RCC 7860 (cell line): ENCODE results near the gene KCTD10.
"Not testable (repeated sequence)": the region's sequence is repeated elsewhere in the genome, so short reads cannot be mapped to it uniquely, and the experiment has no call there.

Experiments
- DNase-seq: peaks from one replicate; pipeline ENCODE4 v3.0.0-alpha.2; 2015; ENCODE audit warnings: low spot score
- FAIRE-seq: peaks from 2 replicates; lab custom pipeline; 2012; peaks lifted over from hg19 to GRCh38; lab: Jason Lieb, UNC

KCTD10 gene

DNA sequence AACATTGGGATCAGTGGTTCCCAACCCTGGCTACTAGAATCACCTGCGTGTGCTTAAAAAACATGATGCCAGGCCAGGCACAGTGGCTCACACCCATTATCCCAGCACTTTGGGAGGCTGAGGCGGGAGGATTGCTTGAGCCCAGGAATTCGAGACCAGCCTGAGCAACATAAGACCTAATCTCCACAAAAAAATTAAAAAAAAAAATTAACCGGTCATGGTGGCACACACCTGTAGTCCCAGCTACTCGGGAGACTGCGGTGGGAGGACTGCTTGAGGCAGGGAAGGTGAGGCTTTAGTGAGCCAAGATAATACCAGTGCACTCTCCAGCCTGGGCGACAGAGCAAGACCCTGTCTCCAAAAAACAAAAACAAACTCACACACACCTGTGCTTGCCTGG, 2.0 kb downstream of the KCTD10 start:
- DNase-seq (no peak), FAIRE-seq (no peak)

DNA sequence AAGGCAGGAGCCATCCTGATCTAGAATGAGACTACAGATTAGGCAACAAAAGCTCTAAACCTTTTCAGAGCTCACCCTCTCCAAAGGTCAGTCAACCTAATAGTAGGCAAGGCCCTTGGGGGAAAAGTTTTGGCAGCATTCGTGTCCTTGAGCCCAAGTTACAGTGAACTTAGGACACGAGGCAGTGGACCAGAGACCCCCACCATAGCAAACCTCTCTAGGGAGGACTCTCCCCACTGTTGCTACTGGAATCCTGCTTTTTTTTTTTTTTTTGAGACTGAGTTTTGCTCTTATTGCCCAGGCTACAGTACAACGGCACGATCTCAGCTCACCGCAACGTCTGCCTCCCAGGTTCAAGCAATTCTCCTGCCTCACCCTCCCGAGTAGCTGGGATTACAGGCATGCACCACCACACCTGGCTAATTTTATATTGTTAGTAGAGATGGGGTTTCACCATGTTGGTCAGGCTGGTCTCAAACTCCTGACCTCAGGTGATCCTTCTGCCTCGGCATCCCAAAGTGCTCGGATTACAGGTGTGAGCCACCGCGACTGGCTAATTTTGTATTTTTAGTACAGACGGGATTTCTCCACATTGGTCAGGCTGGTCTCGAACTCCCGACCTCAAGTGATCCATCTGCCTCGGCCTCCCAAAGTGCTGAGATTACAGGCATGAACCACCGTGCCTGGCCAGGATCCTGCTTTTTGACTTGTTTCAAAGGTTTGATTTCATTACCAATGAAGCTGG, 3.4 kb downstream of the KCTD10 start:
- not testable (repeated sequence) for DNase-seq, FAIRE-seq

DNA sequence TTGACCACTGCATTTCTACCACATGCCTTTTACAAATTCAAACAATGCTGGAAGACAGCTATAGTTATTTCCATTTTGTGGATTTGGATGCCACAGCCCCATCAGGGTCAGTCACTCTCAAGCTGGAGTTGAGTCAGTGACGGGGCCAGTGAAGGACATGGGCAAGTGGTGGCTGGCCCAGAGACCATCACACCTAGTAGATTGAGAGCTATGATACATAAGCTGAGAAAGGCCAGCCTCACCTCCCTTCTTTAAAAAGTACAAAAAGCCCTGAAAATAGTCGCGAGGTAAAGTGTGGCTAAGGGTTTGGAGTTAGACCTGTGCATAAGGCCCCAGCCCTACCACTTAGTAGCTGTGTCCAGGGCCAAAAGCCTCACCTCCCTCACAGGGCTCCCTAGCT, 4.1 kb downstream of the KCTD10 start:
- FAIRE-seq (no peak), DNase-seq (no peak)

DNA sequence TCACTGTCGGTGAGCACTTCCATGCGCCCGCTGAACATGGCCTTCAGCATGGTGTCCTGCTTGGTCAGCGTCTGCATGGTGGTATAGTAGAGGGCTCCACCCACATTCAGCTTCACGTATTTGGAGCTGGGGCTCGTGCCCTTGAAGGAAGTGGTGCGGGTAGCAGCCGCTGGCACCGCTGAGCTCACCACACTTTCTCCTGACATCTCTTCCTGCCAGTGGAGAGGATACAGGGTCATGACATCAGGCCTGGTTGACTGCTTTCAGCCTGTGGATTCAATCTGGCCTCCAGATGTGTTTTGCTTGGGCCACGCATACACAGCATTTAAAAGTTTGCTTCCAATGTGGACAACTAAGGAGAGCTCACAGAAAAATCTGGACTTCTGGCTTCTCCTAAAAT, 7.6 kb downstream of the KCTD10 start:
- no peak for FAIRE-seq
- DNase-seq: no peak

DNA sequence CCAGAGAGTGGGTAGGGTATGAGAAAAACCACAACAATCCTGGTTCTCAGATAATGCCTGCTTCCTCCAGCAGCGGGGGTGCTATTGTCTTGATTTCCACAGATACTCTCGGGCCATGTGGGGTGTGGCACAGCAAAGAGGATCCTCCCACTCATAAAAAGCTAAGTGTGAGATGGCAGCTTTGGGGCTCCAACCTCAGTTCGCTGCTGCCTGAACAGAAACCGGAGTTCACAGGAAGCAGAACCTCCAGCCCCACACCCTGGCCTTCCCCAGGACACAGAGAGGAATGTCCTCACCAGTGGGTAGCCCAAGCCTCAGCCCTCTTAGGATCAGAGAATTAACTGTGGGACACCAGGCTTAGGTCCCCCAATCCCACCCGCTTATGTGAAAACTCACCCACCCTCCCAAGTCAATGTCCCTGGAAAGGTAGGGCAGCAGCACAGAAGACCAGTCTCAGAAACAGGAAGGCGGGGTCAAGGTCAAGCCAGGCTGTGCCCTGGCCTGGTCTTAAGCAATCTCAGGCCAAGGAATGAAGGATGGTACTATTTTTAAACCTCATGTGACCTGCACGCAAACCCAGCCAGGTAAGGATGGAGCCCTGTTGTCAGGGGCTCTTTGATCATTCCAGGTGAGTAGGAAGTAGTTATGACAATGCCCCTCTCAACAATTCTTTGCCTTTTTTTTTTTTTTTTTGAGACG, 9.0 kb downstream of the KCTD10 start:
- DNase-seq (no peak), FAIRE-seq (no peak)

DNA sequence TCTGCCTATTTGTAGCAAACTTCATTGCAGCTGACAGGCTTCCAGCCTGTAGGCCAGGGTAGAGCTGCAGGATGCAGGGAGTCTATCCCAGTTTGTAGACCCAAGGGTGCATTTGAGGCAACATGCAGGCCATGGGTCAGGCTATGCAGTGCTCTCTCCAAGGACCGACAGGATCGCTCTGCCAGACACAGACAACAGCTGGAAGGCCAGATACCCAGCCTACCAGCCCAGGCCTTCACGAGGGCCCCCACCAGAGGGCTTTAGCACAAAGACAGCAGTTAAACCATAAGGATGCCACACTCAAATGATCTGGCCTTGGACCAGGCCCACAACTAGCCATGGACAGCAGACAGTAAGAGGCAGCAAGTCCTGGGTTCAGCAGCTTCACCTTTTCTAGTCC, 10.3 kb downstream of the KCTD10 start:
- DNase-seq (no peak), FAIRE-seq (no peak)

DNA sequence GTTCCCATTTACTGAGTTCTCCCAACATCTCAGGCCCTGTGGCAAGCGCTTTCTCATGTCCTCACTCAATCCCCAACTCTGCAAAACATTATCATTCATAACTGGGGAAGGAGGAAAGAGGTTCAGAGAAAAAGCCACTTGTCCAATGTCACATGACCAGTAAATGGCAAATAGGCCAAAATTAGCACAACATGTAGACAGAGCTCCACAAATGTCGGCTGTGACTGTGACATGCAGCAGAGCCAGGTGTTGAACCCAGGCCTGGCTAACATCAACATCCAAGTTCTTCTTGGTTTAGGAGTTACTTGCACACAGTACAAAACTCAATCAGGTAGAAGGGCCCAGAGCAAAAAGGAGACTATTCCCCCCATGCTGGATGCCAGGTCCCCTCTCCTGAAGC, 10.8 kb downstream of the KCTD10 start:
- DNase-seq (no peak), FAIRE-seq (no peak)

DNA sequence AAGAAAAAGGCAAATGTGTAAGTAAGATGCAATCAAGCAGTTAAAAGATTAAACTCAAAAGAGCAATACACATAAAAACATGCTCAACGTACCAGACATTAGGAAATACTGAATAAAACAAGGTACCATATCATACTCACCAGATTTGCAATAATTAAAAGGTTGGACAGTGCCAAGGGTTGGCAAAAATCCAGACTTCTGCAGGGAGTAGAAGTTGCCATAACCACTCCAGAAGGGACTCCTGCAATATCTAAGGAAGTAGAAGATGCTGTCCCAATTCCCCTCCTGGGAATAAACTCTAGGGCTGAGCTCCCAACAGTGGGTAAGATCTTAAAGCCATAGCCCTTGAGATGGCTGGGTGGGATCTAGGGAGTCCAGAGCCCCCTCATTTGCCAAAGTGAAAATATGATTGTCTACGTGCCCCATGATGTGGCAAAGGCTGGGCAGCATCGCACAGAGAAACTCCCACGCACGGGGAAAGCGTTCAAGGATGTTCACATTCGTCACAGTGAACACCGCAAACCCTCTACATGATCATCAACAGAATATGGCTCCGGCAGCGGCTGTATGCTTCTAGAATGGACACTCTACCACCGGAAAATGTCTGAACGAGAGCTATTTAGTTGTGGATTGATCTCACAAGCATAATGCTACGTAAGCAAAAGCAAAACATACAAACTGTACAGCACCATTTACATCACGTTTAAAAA, 12.3 kb downstream of the KCTD10 start:
- no peak for FAIRE-seq
- DNase-seq: no peak

DNA sequence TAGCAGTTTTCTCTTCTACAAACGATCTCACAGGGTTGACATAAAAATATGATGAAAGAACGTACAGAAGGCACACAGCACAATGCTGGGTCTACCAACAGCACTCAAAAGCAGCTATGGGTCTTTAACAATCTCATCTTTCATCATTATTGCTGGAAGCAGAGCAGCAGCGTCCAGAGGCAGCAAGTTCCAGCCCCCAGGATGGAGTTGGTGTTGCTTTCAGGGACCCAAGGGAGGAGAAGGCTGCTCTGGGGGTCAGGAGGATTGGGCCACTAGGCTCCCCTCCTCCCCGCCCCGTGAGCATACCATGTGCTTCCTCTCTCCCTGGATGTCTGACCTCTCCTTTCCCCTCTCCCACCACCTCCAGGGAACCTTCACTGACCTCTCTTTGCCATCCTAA, 13.3 kb downstream of the KCTD10 start:
- FAIRE-seq (no peak), DNase-seq (no peak)

DNA sequence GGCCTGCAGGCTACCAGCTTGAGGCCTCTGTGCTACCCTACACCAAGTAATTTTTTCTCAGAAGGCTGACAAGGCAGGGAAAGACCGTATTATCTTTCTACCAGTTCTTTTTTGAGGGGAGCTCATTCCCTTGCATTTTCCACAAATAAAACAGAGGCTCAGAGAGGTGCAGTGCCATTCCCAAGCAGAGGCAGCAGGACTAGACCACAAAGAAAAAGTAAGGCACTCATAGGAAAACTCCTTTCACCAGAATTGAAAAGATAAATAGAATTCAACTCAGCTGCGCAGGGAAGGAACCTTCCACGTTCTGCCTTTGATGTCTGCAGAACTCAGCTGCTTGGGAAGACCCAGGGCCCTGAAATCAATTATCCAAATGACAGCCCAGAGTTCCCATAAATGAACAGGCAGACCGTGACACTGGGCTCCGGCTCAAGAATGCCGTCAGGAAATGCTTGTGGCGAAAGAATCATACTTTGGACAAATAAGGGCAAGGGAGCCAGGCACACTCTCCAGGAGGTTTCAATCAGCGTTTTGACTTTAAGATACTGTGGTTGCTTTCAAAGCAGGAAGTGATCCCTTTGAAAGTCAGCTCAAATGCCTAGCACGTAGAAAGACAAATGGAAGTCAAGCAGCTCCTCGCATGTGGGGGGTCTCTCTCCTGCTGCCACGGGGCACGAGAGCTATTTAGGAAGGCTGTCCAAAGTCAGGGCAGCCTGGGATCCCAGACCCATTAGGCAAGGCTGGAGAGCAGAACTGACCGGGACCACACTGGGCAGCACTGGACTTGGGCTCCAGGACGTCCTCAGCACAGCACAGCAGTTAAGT, 14.0 kb downstream of the KCTD10 start:
- FAIRE-seq: peak; percentile 92

DNA sequence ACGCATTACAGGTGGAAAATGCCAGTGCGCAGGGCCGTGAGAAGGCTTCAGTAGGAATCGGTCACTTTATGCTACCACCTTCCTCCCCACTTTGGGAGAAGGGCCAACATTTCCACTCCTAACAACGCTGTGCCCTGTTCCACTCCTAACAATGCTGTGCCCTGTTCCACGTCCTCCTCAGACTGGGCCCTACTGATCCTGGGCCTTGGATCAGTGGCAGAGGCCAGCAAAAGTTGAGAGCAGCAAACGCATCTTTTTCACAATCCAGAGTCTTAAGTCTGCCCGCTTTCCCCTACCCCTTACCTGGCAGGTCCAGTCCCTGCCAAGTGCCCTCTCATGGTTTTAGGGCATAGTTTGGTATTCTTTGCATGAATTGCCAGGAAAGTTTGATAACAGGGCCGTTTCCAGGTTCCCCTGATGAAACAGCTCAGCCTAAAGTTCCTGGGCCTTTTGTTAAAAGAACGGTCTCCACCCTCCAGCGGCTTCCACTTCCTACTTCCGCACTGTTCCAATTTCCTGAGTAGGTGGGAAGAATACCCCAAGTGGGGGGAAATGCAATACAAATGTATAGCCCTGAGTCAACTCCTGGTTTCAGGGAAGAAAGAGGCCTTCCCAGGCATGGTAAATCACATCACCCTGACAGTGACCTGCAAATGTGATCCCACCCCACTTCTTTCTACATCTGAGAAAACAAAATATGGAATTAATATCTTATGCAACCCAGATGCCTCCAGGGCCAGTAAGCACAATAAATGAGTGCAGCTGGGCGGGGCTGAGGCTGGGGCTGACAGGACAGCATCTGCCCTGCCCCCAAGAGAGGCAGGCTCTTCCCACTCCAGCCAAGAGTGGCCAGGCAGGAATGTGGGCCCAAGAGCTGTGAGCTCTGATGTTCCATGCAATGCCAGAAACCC, 15.0 kb downstream of the KCTD10 start:
- FAIRE-seq: peak; percentile 44
- peak; percentile 41 for DNase-seq

More for the DNA sequence above, 14.0 kb downstream of the KCTD10 start:
- DNase-seq: peak; percentile 87

DNA sequence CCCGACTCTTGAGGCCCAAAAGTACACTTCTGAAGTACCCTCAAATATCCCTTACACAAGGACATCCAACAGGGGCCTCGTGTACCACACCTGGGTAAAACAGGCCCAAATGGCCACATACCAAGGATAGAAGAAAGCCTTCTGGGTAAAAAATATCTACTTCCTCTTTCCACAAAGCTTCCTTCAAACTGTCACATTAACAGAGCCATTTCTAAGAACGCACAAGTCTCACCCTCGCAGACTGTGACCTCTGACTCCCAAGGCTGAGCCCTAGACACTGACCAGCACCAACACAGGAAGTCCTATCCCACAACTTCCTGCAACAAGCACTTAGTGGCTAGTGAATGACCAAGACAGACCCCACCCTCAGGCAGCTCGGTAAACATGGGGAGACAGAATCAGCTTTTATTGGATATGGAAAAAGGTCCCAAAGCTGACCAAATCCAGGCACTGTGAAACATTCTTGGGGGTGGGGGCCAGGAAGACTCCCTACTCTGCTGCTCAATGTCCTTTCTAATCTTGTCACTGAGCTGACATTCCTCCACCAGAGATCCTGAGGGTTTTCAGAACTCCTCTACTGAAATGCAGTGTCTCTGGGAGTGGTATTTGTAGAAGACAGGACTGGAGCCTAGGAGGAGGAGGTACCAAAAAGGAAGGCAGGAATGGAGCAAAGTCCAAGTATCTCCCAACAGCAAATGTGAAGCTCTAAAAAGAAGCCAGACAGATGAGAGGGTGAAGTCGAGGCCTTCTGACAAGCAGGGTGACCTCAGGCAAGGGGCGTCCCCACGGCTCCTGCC, 15.9 kb downstream of the KCTD10 start:
- FAIRE-seq: no peak
- peak; percentile 65 for DNase-seq

DNA sequence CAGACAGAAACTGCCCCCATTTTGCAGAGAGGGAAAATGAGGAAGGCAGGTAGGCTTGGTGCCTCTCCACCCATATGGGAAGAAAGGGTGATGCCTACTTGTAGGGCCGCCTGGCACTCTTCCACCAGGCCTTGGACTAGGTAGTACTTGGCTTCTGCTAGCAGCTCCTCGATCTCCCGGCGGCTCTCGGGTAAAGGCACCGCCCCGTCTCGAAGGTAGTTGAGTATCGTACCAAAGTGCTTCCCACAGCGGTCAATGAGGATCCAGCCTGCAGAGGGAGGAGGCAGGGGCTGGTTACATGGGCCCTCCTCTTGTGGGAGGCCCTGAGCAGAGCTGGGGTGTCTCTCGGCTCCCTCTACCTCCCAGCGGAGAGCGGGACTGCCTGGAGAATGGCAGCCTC, 16.6 kb downstream of the KCTD10 start:
- DNase-seq (no peak), FAIRE-seq (no peak)

DNA sequence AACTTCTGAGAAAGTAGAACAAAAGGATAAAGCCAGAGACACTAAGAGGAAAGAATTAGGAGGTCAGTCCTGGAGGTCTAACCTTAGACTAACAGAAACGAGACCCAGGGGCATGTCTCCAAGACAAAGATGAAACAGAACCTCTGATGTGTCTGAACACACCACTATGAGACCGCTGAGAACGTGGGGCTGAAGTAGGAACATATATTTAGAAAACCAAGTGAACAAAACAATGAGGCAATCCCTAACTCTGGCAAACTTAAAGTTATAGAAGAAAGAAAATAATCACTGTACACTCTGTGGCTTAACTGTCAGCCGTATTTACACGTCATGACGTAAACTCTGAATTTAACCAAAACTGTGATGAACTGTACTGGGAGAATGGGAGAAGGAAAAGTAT, 17.9 kb downstream of the KCTD10 start:
- no peak for FAIRE-seq
- no peak for DNase-seq

DNA sequence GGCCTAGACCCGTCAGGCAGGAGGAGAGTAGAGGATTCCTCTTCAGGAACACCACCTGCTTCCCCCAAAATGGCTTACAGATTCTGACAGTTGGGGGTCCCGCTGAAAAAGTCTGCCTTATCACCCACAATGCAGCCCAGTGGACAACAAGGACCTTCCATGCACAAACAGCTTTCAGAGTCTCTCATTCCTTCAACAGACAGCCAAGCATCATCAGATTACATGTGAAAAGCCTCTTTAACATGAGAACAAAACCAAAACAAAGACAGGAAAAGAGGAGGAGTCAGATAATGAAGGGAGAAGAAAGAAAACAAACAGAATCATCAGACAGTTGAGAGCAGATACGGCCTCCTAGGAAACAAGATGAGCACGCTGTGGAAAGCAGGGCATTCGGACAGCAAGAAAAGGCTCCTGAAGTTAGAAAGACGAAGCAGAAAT, 18.3 kb downstream of the KCTD10 start:
- no peak for FAIRE-seq
- DNase-seq: no peak

DNA sequence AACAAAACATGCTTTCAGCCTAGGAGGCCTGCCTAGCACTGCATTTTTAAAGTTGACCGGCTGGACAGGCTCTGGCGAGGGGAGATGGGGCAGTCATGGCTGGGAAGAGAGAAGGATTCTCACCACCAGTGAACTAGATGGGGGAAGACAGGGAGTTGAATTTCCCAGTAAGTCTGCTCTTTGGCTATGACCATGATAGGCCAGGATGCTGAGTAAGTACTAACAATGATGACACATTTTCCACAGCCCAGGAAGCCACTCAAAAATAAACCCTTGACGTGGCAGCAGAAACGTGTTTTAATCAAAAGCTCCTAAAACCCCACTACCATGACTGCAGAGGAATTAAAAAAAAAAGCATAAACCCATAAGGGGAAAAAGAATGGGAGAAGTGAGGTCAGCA, 19.0 kb downstream of the KCTD10 start:
- FAIRE-seq (no peak), DNase-seq (peak; percentile 6)

DNA sequence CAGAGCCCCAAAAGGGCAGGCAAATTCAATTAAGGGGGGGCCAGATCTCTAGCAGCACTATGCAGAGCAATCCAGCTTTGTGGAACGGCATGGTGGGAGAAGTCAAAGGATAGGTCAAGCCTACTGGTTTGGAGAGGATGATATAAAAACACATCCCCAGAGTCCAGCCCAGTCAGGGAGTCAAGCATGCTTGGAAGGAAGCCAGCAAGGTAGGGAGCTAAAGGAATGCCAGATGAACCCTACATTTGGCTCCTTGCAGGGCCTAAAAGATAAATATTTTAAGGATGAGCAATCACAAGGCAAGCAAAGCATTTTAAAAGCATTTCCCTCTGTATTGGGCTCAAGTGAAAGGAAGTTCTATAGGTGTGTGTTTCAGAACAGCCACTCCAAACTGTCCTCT, 21.4 kb downstream of the KCTD10 start:
- FAIRE-seq: no peak
- DNase-seq: no peak

DNA sequence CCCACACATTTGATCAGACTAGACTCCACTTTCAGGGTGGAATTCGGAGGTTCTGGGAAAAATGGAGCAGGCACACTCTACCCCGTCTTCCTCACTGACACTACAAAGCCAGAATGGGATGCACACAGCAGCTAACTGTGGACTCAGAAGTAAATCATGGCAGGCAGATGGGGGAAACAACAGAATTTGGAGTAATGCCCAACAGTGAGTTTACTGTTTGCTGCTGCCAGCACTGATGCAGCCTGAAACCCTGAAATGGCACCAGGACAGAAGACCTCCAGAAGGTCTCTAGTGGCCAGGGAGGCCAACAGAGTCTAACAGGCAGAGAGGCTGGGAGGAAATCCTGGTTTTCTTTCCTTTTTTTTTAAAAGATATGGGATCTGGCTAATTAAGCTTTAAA, 24.6 kb downstream of the KCTD10 start:
- DNase-seq: no peak
- no peak for FAIRE-seq

DNA sequence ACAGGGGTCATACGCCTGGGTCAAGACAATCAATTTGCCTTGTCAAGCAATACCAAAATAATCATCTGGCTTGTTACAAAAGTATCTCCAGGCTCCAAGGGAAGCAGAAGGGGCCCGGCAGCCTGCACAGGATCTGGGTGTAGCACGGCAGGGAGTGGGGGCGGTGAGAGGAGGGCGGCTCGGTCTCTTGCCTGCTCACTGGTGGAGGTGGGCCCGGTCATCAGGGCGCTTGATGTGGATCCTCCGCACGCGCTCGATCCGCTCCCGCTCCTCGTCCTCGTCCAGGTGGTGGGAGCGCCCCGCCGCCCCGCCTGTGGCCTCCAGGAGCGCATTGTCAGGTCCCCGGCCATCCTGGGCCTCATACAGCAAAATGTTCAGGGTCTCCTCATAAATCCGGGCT, 25.7 kb downstream of the KCTD10 start:
- no peak for DNase-seq
- FAIRE-seq: no peak
